Measurements from ENCODE around the gene TBC1D2B. TPM values are rescaled to one million over a fixed set of nuclear protein-coding genes. Genes with fewer than 3 reads are reported as not detected.

TBC1D2B gene
- total RNA-seq, 2 experiments from 2014 or later = 57.1 to 60.3 TPM

DNA sequence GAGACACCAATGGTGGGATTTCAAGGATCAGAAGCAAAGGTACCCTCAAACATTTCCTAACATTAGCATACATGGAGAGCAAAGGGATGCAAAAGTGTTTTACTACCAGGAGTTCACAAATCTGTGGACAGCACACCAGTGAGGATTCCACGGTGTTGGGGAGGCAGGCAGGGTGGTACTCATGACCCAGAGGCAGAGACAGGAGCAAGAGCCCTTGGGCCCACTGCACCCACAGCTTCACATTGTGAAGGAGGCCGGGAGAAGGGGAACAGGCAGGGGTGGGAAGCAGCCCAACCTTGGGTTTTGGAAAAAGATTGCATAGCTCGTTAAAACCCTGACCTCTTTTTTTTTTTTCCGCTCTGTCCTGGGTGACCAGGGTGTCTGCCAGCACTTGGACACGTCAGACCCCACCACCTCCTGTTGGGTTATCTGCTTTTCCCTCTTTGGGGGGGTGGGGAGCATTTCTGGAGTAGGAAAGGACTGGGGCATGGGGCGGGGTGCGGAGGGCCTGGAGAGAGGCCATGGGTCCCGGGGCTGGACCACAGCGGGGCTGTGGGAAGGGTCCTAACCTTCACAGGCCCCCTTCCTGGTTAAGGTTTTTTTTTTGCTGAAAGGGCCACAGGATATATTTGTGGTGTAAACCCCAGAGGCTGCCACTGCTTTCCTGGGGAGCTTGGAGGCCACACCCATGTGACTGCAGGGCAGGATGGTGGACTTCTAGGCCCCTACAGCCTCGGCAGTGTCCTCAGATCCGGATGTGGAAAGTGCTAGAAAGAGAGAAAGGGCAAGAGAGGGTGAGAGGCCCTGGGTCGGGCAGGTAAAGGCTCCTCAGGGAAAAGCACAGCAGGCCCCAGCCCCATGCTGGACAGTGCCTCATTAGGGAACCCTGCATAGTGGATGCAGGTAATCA, 27.3 kb upstream of the TBC1D2B start:
- intact Hi-C loops (cut with micrococcal nuclease) = loop anchor here (1.0 to 5.0 kb wide), 2 partner anchors 105 to 193 kb away; no protein-coding TSS in a partner anchor
- Mint-ChIP-seq H3K36me3 (ENCODE audit: low read depth) (no peaks in the 10 kb centered on the region), H3K4me3 (no peak overlapping the region), H3K9me3 (no peaks in the 10 kb centered on the region), H3K27me3 (ENCODE audit: low read depth) (no peaks in the 10 kb centered on the region), H3K27ac (peak overlapping the region; percentile 28), H3K4me1 (ENCODE audit: low read depth) (peaks cover 30% of the 10 kb centered on the region)
- no peak for DNase-seq
- CTCF ChIA-PET = interaction anchor here (0.8 to 9.8 kb wide), 6 partner anchors 71 to 146 kb away, joined by 3 to 115 read pairs (median 4); no protein-coding TSS in a partner anchor

DNA sequence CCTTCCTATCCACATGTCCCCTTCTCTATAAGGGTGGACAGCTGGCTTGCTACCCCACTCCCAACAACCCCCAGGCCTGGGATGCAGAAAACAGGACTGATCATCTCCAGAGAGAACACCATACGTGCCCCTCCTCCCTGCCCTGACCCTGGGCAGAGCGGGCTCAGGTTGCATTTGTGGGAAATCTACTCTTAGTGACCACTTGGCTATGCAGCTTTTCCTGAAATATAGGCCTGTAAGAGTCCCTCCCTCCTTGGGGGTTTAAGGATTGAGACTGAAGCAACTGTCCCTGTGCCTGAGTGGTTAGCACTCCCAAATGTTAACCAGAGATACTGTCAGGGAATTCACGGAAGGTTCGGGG, 26.6 kb upstream of the TBC1D2B start:
- CTCF ChIA-PET = interaction anchor here (0.6 to 9.8 kb wide), 3 partner anchors 92 to 141 kb away, joined by 3 to 115 read pairs (median 4); no protein-coding TSS in a partner anchor
- Mint-ChIP-seq H3K27ac (peak overlapping the region; percentile 28), H3K36me3 (ENCODE audit: low read depth) (no peaks in the 10 kb centered on the region), H3K4me3 (no peak overlapping the region), H3K4me1 (ENCODE audit: low read depth) (peaks cover 30% of the 10 kb centered on the region), H3K27me3 (ENCODE audit: low read depth) (no peaks in the 10 kb centered on the region), H3K9me3 (no peaks in the 10 kb centered on the region)
- intact Hi-C loops (cut with micrococcal nuclease) = loop anchor here (1.0 kb wide), 1 partner anchor 104 kb away; no protein-coding TSS in a partner anchor
- no peak for DNase-seq

DNA sequence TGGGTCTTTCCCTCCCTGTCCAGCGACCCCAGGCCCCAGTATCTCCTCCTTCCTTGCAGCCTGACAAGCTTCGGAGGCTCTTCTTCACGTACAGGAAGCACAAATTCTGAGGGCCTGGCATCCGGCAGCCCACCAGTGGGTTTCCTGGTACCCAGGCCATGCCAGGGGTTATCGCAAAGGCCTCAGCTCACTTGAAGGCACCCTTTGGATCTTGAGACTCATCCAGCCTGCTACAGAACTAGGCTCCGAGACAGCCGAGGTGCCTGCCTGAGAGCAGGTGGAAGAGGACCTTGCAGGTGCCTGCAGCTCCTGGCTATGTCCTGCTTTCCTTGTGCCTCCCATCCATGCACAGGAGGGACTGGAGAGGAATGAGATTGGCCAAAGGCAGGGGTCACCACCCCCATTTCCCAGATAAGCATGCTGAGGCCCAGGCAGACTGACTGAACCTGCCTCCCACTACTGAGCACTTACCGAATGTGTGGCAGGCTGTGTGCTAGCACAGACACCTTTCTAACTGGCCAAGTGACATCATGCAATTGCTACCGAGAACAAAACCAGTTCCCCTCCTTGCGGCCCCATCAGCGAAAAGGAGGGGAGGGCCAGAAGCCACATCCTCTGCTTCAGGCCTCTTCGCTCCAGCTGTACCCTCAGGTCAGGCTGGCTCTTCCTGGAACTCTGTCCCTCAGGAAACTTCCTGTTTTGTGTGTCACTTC, 26.1 kb upstream of the TBC1D2B start:
- DNase-seq = peak; percentile 87
- intact Hi-C loops (cut with micrococcal nuclease) = loop anchor here (1.0 to 2.0 kb wide), 3 partner anchors 27 to 103 kb away; partner anchors contain the start of gene TBC1D2B
- Mint-ChIP-seq H3K27me3 (ENCODE audit: low read depth) (no peaks in the 10 kb centered on the region), H3K36me3 (ENCODE audit: low read depth) (no peaks in the 10 kb centered on the region), H3K4me3 (no peak overlapping the region), H3K4me1 (ENCODE audit: low read depth) (peaks cover 30% of the 10 kb centered on the region), H3K27ac (peak overlapping the region; percentile 60), H3K9me3 (no peaks in the 10 kb centered on the region)
- CTCF ChIA-PET = interaction anchor here (0.6 to 2.0 kb wide), 4 partner anchors 92 to 142 kb away, joined by 3 to 4 read pairs (median 3); no protein-coding TSS in a partner anchor

DNA sequence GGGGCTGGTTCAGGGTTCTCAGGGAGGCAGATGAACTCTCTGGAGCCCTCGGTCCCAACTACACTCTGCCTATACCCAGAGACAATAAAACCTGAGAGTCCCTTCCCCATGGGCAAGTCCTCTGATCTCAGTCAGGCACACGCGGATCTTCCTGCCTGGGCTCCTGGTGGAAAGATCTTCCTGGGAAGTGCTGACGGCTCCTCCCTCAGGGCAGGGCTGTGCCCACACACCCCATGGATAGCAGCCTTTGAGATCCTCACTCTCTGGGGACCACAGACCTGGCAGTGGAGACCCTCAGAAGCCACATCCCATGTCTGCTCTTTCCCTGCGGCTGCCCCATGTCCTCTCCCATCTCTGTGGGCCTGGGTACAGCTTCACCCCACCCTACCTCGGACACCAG, 25.2 kb upstream of the TBC1D2B start:
- DNase-seq = no peak
- no peaks in the 10 kb centered on the region for H3K36me3 Mint-ChIP-seq (ENCODE audit: low read depth)
- H3K9me3 Mint-ChIP-seq = no peaks in the 10 kb centered on the region
- H3K27ac Mint-ChIP-seq = no peak overlapping the region
- H3K27me3 Mint-ChIP-seq (ENCODE audit: low read depth) = no peaks in the 10 kb centered on the region
- no peak overlapping the region for H3K4me3 Mint-ChIP-seq
- intact Hi-C loops (cut with micrococcal nuclease) = loop anchor here (2.0 kb wide), 2 partner anchors 26 to 68 kb away; partner anchors contain the start of gene TBC1D2B
- CTCF ChIA-PET = interaction anchor here (1.0 to 2.0 kb wide), 2 partner anchors 93 kb away, joined by 3 to 4 read pairs; no protein-coding TSS in a partner anchor
- H3K4me1 Mint-ChIP-seq (ENCODE audit: low read depth) = peaks cover 30% of the 10 kb centered on the region

DNA sequence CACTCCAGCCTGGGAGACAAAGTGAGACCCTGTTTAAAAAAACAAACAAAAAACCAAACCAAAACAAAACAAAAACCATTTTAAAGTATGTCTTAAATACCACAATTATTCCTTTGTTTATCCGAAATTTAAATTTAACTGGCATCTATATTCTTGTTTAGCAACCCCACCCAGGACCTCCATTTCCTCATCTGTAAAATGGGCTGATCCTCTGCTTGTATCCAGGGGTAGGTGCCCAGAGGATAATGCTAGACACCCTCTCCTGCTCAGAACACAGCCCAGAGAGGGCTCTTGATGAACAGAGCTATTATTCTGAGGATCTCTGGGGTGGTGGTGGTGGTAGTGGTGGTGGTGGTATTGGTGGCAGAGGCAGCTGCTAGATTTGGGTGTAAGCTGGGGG, 24.7 kb upstream of the TBC1D2B start:
- H3K9me3 Mint-ChIP-seq = no peaks in the 10 kb centered on the region
- no peaks in the 10 kb centered on the region for H3K36me3 Mint-ChIP-seq (ENCODE audit: low read depth)
- no peak overlapping the region for H3K4me3 Mint-ChIP-seq
- intact Hi-C loops (cut with micrococcal nuclease) = loop anchor here (2.0 kb wide), 2 partner anchors 25 to 67 kb away; partner anchors contain the start of gene TBC1D2B
- H3K27me3 Mint-ChIP-seq (ENCODE audit: low read depth) = no peaks in the 10 kb centered on the region
- CTCF ChIA-PET = interaction anchor here (0.6 to 0.8 kb wide), 2 partner anchors 135 to 305 kb away, joined by 3 read pairs; no protein-coding TSS in a partner anchor
- no peak for DNase-seq
- H3K27ac Mint-ChIP-seq = no peak overlapping the region
- H3K4me1 Mint-ChIP-seq (ENCODE audit: low read depth) = peaks cover 30% of the 10 kb centered on the region

DNA sequence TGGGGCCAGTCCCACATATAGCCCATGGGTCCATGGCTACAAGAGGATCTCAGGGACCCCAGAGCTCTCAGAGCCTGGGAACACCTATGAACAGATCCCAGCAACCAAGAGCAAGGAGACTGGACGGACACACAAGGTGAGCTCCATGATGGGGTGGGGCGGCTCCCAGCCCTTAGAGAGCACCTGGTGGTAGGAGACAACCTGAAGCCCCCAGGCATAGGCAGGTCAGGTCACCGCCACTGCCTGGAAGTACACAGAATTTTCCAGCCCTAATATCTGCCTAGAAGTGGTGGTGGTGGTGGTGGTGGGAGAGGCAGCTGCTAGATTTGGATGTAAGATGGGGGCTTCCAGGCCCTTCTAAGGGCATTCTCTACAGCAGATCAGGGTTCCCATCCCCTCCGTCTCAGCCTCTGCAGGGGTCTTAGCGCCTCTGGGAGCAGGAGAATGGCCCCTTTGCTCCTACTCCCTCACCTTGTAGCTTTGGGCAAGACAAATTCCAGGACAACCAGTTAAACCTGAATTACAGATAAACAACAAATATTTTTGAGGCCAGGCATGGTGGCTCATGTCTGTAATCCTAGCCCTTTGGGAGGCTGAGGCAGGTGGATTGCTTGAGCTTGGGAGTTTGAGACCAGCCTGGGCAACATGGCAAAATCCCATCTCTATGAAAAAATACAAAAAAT, 24.1 kb upstream of the TBC1D2B start:
- CTCF ChIA-PET = interaction anchor here (0.6 to 0.8 kb wide), 3 partner anchors 101 to 305 kb away, joined by 3 read pairs; no protein-coding TSS in a partner anchor
- Mint-ChIP-seq H3K4me1 (ENCODE audit: low read depth) (peaks cover 30% of the 10 kb centered on the region), H3K27ac (no peak overlapping the region), H3K27me3 (ENCODE audit: low read depth) (no peaks in the 10 kb centered on the region), H3K4me3 (no peak overlapping the region), H3K36me3 (ENCODE audit: low read depth) (no peaks in the 10 kb centered on the region), H3K9me3 (no peaks in the 10 kb centered on the region)
- DNase-seq = no peak
- intact Hi-C loops (cut with micrococcal nuclease) = loop anchor here (2.0 kb wide), 2 partner anchors 25 to 67 kb away; partner anchors contain the start of gene TBC1D2B

DNA sequence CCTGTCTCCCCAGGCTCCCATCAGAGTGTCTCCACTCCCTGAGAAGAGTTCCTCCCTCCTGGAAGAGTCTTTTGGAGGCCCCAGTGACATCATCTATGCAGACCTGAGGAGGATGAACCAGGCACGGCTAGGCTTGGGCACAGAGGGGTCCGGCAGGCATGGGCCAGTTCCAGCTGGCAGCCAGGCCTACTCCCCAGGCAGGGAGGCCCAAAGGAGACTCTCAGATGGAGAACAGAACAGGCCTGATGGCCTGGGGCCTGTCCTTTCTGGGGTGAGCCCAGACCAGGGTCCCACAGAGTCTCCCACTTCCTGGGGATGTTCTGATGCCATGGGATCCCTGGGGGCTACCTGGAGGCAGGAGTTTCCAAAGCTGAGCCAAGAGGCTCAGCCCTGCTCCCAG, 23.4 kb upstream of the TBC1D2B start:
- H3K27ac Mint-ChIP-seq = no peak overlapping the region
- intact Hi-C loops (cut with micrococcal nuclease) = no loop called here
- H3K27me3 Mint-ChIP-seq (ENCODE audit: low read depth) = no peaks in the 10 kb centered on the region
- peaks cover 30% of the 10 kb centered on the region for H3K4me1 Mint-ChIP-seq (ENCODE audit: low read depth)
- CTCF ChIA-PET = interaction anchor here (0.7 kb wide), 1 partner anchor 100 kb away, joined by 3 read pairs; no protein-coding TSS in a partner anchor
- H3K9me3 Mint-ChIP-seq = no peaks in the 10 kb centered on the region
- no peak for DNase-seq
- no peaks in the 10 kb centered on the region for H3K36me3 Mint-ChIP-seq (ENCODE audit: low read depth)
- H3K4me3 Mint-ChIP-seq = no peak overlapping the region

DNA sequence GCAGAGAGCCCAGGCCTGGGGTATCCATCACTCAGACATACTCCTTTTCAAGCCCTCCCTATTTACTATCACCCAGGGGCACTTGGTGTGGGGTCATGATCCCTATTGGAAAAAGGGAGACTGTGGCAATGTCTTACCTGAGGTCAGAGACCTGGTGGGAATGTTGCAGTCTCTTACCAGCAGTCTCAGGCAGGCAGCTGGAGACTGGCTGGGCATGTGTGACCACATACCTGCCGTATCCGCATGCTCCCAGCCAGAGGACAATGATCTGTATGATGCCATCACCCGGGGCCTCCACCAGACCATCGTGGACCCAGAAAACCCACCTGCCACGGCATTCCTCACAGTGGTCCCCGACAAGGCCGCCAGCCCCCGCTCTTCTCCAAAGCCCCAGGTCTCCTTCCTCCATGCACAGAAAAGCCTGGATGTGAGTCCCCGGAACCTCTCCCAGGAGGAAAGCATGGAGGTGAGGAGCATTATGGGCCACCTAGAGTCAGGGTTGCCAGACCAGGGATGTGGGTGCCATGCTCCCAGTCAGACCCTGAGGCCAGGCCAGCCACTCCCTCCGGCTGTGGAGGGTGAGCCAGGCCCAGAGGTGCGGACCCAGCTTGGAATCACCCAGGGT, 20.7 kb upstream of the TBC1D2B start:
- H3K4me3 Mint-ChIP-seq = no peak overlapping the region
- H3K9me3 Mint-ChIP-seq = no peaks in the 10 kb centered on the region
- H3K27me3 Mint-ChIP-seq (ENCODE audit: low read depth) = no peaks in the 10 kb centered on the region
- H3K36me3 Mint-ChIP-seq (ENCODE audit: low read depth) = no peaks in the 10 kb centered on the region
- H3K27ac Mint-ChIP-seq = no peak overlapping the region
- no peak for DNase-seq
- peaks cover 6% of the 10 kb centered on the region for H3K4me1 Mint-ChIP-seq (ENCODE audit: low read depth)
- intact Hi-C loops (cut with micrococcal nuclease) = no loop called here
- CTCF ChIA-PET = no interaction called here

DNA sequence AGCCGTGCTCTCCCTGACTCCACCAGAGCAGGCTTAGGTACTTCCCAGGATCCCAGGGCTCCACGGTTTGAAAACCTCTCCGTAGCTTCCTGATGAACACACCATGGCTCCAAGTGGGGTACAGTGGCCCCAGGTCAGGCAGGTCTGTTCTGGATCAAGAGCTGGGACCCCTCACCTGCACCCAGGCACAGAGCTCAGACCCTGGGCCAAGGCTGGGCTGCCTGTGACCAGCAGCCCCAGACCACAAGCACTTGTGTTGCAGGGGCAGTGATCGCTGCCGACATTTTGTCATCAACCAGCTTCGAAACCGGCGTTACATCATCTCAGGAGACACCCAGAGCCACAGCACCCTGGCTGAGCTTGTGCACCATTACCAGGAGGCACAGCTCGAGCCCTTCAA, 20.2 kb upstream of the TBC1D2B start:
- Mint-ChIP-seq H3K36me3 (ENCODE audit: low read depth) (no peaks in the 10 kb centered on the region), H3K9me3 (no peaks in the 10 kb centered on the region), H3K27me3 (ENCODE audit: low read depth) (no peaks in the 10 kb centered on the region), H3K4me3 (no peak overlapping the region), H3K27ac (no peak overlapping the region), H3K4me1 (ENCODE audit: low read depth) (peaks cover 3% of the 10 kb centered on the region)
- intact Hi-C loops (cut with micrococcal nuclease) = no loop called here
- CTCF ChIA-PET = no interaction called here
- no peak for DNase-seq

DNA sequence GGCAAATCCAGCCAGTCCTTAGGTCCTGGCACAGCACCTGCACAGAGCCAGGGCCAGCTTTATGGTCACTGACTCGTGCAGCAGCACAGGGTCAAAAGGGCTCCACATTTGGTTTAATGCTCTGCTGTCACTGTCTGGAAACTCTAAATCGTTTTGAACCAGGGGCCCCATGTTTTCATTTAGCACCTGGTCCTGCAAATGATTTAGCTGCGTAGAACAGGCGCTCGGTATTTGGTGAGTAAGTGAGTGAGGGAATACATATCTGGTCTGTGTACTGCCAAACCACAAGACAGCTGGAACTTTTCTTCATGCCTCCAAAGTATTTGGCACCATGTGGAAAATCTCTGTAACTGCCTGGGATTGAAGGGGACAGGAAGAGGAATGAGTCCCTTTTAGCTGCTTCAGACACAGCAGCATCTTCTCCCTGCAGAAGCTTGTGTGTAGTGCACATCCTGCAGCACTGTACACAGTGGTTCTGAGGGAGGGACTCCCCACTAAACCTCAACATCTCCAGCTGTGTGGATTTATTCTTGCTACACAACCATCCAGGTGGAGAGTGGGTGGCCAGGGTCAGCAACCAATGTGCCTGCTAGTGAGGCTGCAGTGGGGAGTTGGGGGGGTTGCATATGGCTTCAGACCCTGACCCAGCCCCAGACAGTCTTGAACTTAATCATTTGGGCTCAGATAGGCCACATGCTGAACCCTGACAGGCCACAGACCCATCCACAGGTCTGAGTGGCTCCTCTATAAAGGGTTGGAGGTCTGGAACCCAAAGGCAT, 15.9 kb upstream of the TBC1D2B start:
- no peak overlapping the region for H3K4me3 Mint-ChIP-seq
- CTCF ChIA-PET = interaction anchor here (0.6 to 1.5 kb wide), 4 partner anchors 11 to 129 kb away, joined by 3 to 8 read pairs (median 4); no protein-coding TSS in a partner anchor
- H3K27ac Mint-ChIP-seq = no peak overlapping the region
- peaks cover 3% of the 10 kb centered on the region for H3K4me1 Mint-ChIP-seq (ENCODE audit: low read depth)
- intact Hi-C loops (cut with micrococcal nuclease) = no loop called here
- H3K36me3 Mint-ChIP-seq (ENCODE audit: low read depth) = no peaks in the 10 kb centered on the region
- H3K9me3 Mint-ChIP-seq = no peaks in the 10 kb centered on the region
- no peak for DNase-seq
- no peaks in the 10 kb centered on the region for H3K27me3 Mint-ChIP-seq (ENCODE audit: low read depth)

All from activated naive CD4-positive, alpha-beta T cell treated with anti-CD3 and anti-CD28 coated beads for 36 hours (primary cell).